ENCODE results near the gene ZBTB24. TPM values are rescaled to one million over a fixed set of nuclear protein-coding genes. Genes with fewer than 3 reads are reported as not detected.
A peak's percentile ranks its signal among the peaks of the same experiment; 100 is the strongest.

ZBTB24 gene
- total RNA-seq, 2 experiments from 2014 or later, result 15.3 to 17.0 TPM

DNA sequence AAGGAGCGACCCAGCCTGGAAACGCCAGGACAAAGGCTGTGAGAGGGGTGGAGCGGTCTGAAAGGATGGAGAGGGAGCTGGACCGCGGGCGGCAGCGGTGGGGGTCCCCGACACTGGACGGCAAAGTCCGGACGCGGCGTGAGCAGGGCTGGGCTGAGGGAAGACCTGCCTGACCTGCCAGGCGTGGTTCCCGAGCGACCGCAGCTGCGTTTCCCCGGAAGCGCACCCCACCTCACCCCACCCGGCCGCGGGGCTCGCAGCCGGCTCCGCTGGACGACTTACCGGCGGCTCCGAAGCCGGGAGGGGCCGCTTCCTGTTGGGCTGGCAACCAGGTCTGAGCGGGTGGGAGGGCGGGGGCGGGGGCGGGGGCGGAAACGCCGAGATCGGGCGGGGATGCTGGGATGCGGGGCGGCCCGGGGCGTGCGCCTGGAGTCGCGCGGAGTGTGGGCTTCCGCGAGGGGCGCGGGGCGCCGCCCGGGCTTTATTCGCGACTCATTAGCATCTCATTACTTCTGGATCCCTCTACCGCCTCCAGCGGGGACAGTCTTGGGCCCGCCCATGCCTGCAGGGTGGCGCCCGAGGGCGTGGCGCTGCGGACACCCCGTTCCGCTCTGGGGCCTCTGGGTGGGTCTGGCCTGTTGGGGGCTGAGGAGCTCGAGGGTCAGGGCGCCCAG lies 27.4 kb downstream of the ZBTB24 start, which contains the start of gene MICAL1:
MICAL1 (minus strand) TSS at position 336 of the 674 bp plus-strand sequence. CDS start 1,576 bp downstream, outside the sequence.
- no peaks in the 10 kb centered on the region for H3K9me2 ChIP-seq (ENCODE audit: insufficient read depth, low read length)
- H3K4me3 ChIP-seq (ENCODE audit: low read depth, low read length, poor library complexity, severe bottlenecking), result peak within 1 kb of the TSS; percentile 82
- H2AFZ ChIP-seq (ENCODE audit: low read length), result peak within 1 kb of the TSS; percentile 2; the same call in 1 of the 2 replicates
- no peaks in the 10 kb centered on the region for H3K9me3 ChIP-seq (ENCODE audit: low read length)
- peaks cover 33% of the 10 kb centered on the region; the same call in 1 of the 2 replicates for H3K79me2 ChIP-seq (ENCODE audit: insufficient read depth, low read depth, low read length)
- DNase-seq (ENCODE audit: low spot score), result peak; percentile 93
- peaks cover 82% of the 10 kb centered on the region for H3K4me1 ChIP-seq (ENCODE audit: insufficient read depth, low read length, poor library complexity, severe bottlenecking)
- H4K20me1 ChIP-seq (ENCODE audit: insufficient read depth, low read length), result no peaks in the 10 kb centered on the region
- H3K27ac ChIP-seq (ENCODE audit: low read depth, low read length, poor library complexity, severe bottlenecking), result peak within 1 kb of the TSS; percentile 99
- H3K36me3 ChIP-seq (ENCODE audit: insufficient read depth, low read length), result peaks cover 44% of the 10 kb centered on the region
- intact Hi-C loops (cut with micrococcal nuclease; ENCODE audit: unreplicated experiment), result loop anchor here (1.0 to 10.0 kb wide), 4 partner anchors 15 to 361 kb away; partner anchors contain the start of genes AK9, CEP57L1, FIG4 and PPIL6
- ChIA-PET POLR2A (interaction anchor here (1.2 to 6.4 kb wide), 7 partner anchors 9 to 73 kb away, joined by 4 to 64 read pairs (median 6); partner anchors contain the start of genes CD164, PPIL6, SMPD2 and ZBTB24), CTCF (ENCODE audit: unreplicated experiment) (interaction anchor here (1.0 to 1.1 kb wide), 2 partner anchors 24 to 73 kb away, joined by 3 read pairs; partner anchors contain the start of gene CD164)
- TF ChIP-seq, protein P1, sequence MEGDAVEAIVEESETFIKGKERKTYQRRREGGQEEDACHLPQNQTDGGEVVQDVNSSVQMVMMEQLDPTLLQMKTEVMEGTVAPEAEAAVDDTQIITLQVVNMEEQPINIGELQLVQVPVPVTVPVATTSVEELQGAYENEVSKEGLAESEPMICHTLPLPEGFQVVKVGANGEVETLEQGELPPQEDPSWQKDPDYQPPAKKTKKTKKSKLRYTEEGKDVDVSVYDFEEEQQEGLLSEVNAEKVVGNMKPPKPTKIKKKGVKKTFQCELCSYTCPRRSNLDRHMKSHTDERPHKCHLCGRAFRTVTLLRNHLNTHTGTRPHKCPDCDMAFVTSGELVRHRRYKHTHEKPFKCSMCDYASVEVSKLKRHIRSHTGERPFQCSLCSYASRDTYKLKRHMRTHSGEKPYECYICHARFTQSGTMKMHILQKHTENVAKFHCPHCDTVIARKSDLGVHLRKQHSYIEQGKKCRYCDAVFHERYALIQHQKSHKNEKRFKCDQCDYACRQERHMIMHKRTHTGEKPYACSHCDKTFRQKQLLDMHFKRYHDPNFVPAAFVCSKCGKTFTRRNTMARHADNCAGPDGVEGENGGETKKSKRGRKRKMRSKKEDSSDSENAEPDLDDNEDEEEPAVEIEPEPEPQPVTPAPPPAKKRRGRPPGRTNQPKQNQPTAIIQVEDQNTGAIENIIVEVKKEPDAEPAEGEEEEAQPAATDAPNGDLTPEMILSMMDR (conservative IDR thresholded peaks at IDR 0.05; ENCODE audit: low read length), result no peak; the same call in 1 of the 2 replicates
- TF ChIP-seq EZH2phosphoT487 (IDR thresholded peaks at IDR 0.05; ENCODE audit: borderline replicate concordance, low read depth, low read length), result no peak
- peak within 1 kb of the TSS; percentile 99 for H3K4me2 ChIP-seq (ENCODE audit: low read length)
- BruUV-seq (replicated peaks), result no TSS peak

DNA sequence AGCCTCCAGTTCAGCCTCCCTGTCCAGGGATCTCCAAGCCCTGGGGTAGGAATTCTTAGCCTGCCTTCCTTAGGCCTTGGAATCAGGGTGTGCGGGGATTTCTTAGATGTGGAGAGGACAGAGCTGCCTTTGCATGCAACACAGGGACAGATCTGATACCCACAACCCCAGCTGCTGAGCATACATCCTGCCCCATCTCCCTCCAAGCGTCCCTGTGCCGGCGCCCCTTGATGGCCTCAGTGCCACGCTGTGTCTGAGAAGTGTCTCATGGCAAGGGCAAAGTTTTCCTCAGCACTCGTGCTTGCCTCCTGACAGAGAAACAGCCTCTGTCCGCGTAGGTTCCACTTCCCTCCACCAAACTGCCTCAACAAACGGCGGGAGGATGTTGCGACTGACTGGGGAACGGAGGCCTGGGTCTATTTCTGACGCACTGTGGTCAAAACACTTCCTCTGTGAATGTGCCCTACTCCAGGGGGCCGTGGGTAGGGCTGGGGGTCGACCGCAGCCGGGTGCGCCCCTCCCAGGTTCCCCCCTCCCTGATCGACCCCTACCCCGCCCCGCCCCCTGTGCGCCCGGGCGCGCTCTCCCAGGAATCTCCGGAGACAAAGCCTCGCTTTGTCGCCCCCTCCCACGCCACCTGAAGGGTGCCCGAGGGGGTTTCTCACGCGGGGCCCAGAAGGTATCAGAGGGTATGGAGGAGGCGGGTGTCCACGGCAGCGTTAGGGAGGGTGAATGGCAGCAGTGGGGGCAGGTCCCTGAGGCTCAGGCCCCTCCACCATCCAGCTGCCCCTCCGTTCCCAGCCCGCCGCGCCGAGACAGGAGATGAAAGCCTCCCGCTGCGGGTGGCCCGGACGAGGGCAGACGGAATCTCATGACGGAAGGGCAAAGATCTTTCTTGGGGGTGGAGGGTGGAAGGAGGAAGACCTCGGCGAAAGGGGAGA lies 28.3 kb downstream of the ZBTB24 start:
- H3K4me3 ChIP-seq (ENCODE audit: low read depth, low read length, poor library complexity, severe bottlenecking), result peak overlapping the region; percentile 82
- H3K36me3 ChIP-seq (ENCODE audit: insufficient read depth, low read length), result peaks cover 39% of the 10 kb centered on the region
- intact Hi-C loops (cut with micrococcal nuclease; ENCODE audit: unreplicated experiment), result loop anchor here (1.0 to 10.0 kb wide), 5 partner anchors 14 to 360 kb away; partner anchors contain the start of genes AK9, CEP57L1, FIG4 and PPIL6
- H3K79me2 ChIP-seq (ENCODE audit: insufficient read depth, low read depth, low read length), result peaks cover 28% of the 10 kb centered on the region; the same call in 1 of the 2 replicates
- TF ChIP-seq EZH2phosphoT487 (IDR thresholded peaks at IDR 0.05; ENCODE audit: borderline replicate concordance, low read depth, low read length), result no peak
- TF ChIP-seq, protein P1 (conservative IDR thresholded peaks at IDR 0.05; ENCODE audit: low read length), result 0 out of 2 replicates have a peak, but pooled peaks have one; percentile 19
- no peaks in the 10 kb centered on the region for H3K9me2 ChIP-seq (ENCODE audit: insufficient read depth, low read length)
- H3K27ac ChIP-seq (ENCODE audit: low read depth, low read length, poor library complexity, severe bottlenecking), result peak overlapping the region; percentile 99
- POLR2A ChIA-PET, result interaction anchor here (0.6 to 6.4 kb wide), 7 partner anchors 11 to 95 kb away, joined by 3 to 64 read pairs (median 6); partner anchors contain the start of genes CD164, PPIL6, SMPD2 and ZBTB24
- DNase-seq (ENCODE audit: low spot score), result peak; percentile 89
- no peaks in the 10 kb centered on the region for H3K9me3 ChIP-seq (ENCODE audit: low read length)
- CTCF ChIA-PET (ENCODE audit: unreplicated experiment), result interaction anchor here (0.6 to 1.0 kb wide), 3 partner anchors 72 to 236 kb away, joined by 3 read pairs; partner anchors contain the start of genes AK9, CD164 and FIG4
- BruUV-seq (replicated peaks), result TSS peak; percentile 48
- no peak overlapping the region for H2AFZ ChIP-seq (ENCODE audit: low read length)
- H3K4me1 ChIP-seq (ENCODE audit: insufficient read depth, low read length, poor library complexity, severe bottlenecking), result peaks cover 82% of the 10 kb centered on the region
- no peaks in the 10 kb centered on the region for H4K20me1 ChIP-seq (ENCODE audit: insufficient read depth, low read length)
- peak overlapping the region; percentile 99 for H3K4me2 ChIP-seq (ENCODE audit: low read length)
